BJ (cell line): ENCODE results near the gene SLC8A2. TPM values are rescaled to one million over a fixed set of nuclear protein-coding genes. Genes with fewer than 3 reads are reported as not detected.

Source experiments
- CTCF ChIA-PET: fragments of 350-600 bp; formaldehyde crosslinking; extraction: SDS; loops from one replicate; lab custom pipeline; 2021; ENCODE audit warnings: antibody characterized with exemption, inconsistent platforms; lab: Yijun Ruan, JAX
- POLR2A ChIA-PET: fragments of 300-600 bp; sonication (Branson Sonifier 250); formaldehyde crosslinking; extraction: SDS; loops from one replicate; lab custom pipeline; 2021; ENCODE audit warnings: antibody characterized with exemption; lab: Charles Lee
- DNase-seq: peaks from one replicate; pipeline ENCODE4 v3.0.0-alpha.2; 2011; ENCODE audit warnings: low read depth
- H3K27me3 ChIP-seq: 2 replicates; pipeline ENCODE4 v1.6.0; 2011; ENCODE audit warnings: low read length; ENCODE audit not compliant: control insufficient read depth, insufficient read depth
- H3K36me3 ChIP-seq: 2 replicates; pipeline ENCODE4 v1.5.1; 2011; ENCODE audit warnings: low read length; ENCODE audit not compliant: control insufficient read depth, insufficient read depth
- H3K4me3 ChIP-seq: 2 replicates; pipeline ENCODE4 v1.5.1; 2011; ENCODE audit warnings: low read depth, mild to moderate bottlenecking, control low read depth, low read length
- CTCF ChIP-seq: IDR thresholded peaks from 2 replicates; pipeline ENCODE4 v1.5.1; 2011; ENCODE audit warnings: low read depth, mild to moderate bottlenecking, control low read depth, inconsistent platforms, low read length, moderate library complexity; ENCODE audit not compliant: insufficient read depth
- polyA plus RNA-seq: library from polyadenylated mRNA; depleted of rRNA; stranded (reverse); fragments of >200 nt; gene quantifications from 2 replicates; pipeline ENCODE4 v1.2.3, GENCODE V29; 2011

The SLC8A2 gene
- polyA plus RNA-seq, 1 experiment = 0.02 TPM

GRCh38 chr19:47406711-47407416 is 64.8 kb downstream of the SLC8A2 start:
- ChIA-PET CTCF (no interaction called here), POLR2A (interaction anchor here (0.6 kb wide), 1 partner anchor 180 kb away, joined by 21 read pairs; no protein-coding TSS in a partner anchor)
- DNase-seq = no peak
- H3K4me3 ChIP-seq = no peak overlapping the region
- H3K27me3 ChIP-seq = no peaks in the 10 kb centered on the region
- no peak for TF ChIP-seq CTCF
- peaks cover 10% of the 10 kb centered on the region for H3K36me3 ChIP-seq

GRCh38 chr19:47405854-47406417 is 65.8 kb downstream of the SLC8A2 start:
- Histone ChIP-seq H3K27me3 (no peaks in the 10 kb centered on the region), H3K4me3 (no peak overlapping the region), H3K36me3 (peaks cover 10% of the 10 kb centered on the region)
- ChIA-PET POLR2A (no interaction called here), CTCF (interaction anchor here (5.4 kb wide), 1 partner anchor 14 kb away, joined by 29 read pairs; no protein-coding TSS in a partner anchor)
- no peak for DNase-seq
- no peak for TF ChIP-seq CTCF

GRCh38 chr19:47405197-47405550 is 66.5 kb downstream of the SLC8A2 start:
- H3K4me3 ChIP-seq = no peak overlapping the region
- no peaks in the 10 kb centered on the region for H3K27me3 ChIP-seq
- H3K36me3 ChIP-seq = peaks cover 10% of the 10 kb centered on the region
- TF ChIP-seq CTCF = no peak
- DNase-seq = no peak
- ChIA-PET POLR2A (no interaction called here), CTCF (interaction anchor here (0.6 to 5.4 kb wide), 2 partner anchors 14 to 79 kb away, joined by 3 to 29 read pairs; partner anchors contain the start of gene KPTN)

GRCh38 chr19:47404334-47405196 is 67.1 kb downstream of the SLC8A2 start:
- CTCF ChIA-PET = interaction anchor here (0.6 to 5.4 kb wide), 3 partner anchors 13 to 79 kb away, joined by 3 to 29 read pairs (median 3); partner anchors contain the start of gene KPTN

More at GRCh38 chr19:47404334-47405196, 67.1 kb downstream of the SLC8A2 start:
- POLR2A ChIA-PET = no interaction called here
- DNase-seq = no peak
- TF ChIP-seq CTCF = no peak
- Histone ChIP-seq H3K36me3 (peaks cover 10% of the 10 kb centered on the region), H3K27me3 (no peaks in the 10 kb centered on the region), H3K4me3 (no peak overlapping the region)
